ENCODE measurements around the gene PTPRG. TPM values are rescaled to one million over a fixed set of nuclear protein-coding genes. Genes with fewer than 3 reads are reported as not detected.

The PTPRG gene
- total RNA-seq, 6 experiments from 2014 or later, result 11.7 to 27.8 (median 14.7) TPM

- ATAC-seq, result no peak
Measured at GRCh38 chr3:62277450-62277849, 716.1 kb downstream of the PTPRG start.

DNA sequence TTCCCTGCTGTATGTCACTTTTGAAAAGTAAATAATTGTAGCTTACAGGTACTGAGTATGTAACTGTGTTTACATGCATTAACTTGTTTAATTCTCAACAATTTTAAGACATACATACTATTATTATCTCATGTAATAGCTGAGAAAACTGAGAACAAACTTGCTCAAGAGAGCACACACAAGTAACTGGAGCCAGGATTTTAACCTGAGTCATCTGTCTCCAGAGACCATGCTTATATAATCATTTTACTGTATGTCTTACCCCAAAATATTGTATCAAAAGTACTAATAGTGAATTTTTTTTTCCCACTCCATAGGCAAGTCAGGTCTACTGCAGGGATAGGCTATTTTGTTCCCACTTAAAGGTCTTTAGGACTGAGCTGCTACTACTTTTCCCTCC lies 716.6 kb downstream of the PTPRG start:
- no peak overlapping the region for H3K4me3 ChIP-seq
- DNase-seq (no peak), ATAC-seq (no peak)
- TF ChIP-seq POLR2A (IDR thresholded peaks at IDR 0.05) (no peak), CTCF (IDR thresholded peaks at IDR 0.05) (no peak)
- no peaks in the 10 kb centered on the region for H3K9me3 ChIP-seq
- H3K36me3 ChIP-seq, result peaks cover 0 to 8% (median 0%) of the 10 kb centered on the region in 4 donors
- no peaks in the 10 kb centered on the region for H3K4me1 ChIP-seq
- intact Hi-C loops (cut with DNase I), result no loop called here
- H3K27me3 ChIP-seq, result no peaks in the 10 kb centered on the region
- H3K27ac ChIP-seq, result no peak overlapping the region

More at GRCh38 chr3:62277450-62277849, 716.1 kb downstream of the PTPRG start:
- no peak for DNase-seq
- no peak for TF ChIP-seq CTCF (IDR thresholded peaks at IDR 0.05)
- TF ChIP-seq POLR2A (IDR thresholded peaks at IDR 0.05), result no peak
- Histone ChIP-seq H3K36me3 (peaks cover 0 to 8% (median 0%) of the 10 kb centered on the region in 4 donors), H3K27ac (no peak overlapping the region), H3K9me3 (no peaks in the 10 kb centered on the region), H3K4me3 (no peak overlapping the region), H3K27me3 (no peaks in the 10 kb centered on the region), H3K4me1 (no peaks in the 10 kb centered on the region)
- intact Hi-C loops (cut with DNase I), result no loop called here
- WGBS (ENCODE audit: insufficient coverage, low coverage, low lambda C conversion rate, missing lambda C conversion rate), result 100% methylated on average over 3 of the region's 3 CpGs

- 80% methylated on average over 1 of the region's 1 CpG for WGBS (ENCODE audit: insufficient coverage, low coverage, low lambda C conversion rate, missing lambda C conversion rate)
Measured at GRCh38 chr3:62281726-62282125, 720.4 kb downstream of the PTPRG start.

DNA sequence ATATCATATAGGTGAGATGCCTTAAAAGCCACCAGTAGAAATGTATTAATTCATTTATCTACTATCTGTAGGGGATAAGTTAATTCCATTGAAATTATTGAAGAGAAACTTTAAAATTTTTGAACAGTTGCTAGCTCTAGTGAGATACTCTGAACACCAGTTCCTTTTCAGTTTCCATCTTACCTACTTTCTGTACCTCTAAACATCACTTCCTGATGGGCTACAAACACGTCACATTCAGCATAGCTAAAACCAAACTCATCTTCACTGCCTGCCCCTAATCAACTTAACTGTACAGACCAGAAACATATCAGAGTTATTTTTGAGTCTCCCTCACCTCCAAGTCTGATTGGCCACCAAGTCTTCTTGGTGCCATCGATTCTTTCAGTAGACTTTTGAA lies 723.1 kb downstream of the PTPRG start:
- intact Hi-C loops (cut with DNase I), result no loop called here
- Histone ChIP-seq H3K27me3 (no peaks in the 10 kb centered on the region), H3K9me3 (no peaks in the 10 kb centered on the region), H3K4me1 (no peaks in the 10 kb centered on the region), H3K27ac (no peak overlapping the region), H3K4me3 (no peak overlapping the region), H3K36me3 (peaks cover 0 to 4% (median 0%) of the 10 kb centered on the region in 4 donors)
- no peak for ATAC-seq
- TF ChIP-seq POLR2A (IDR thresholded peaks at IDR 0.05) (no peak), CTCF (IDR thresholded peaks at IDR 0.05) (no peak)
- WGBS (ENCODE audit: insufficient coverage, low coverage, low lambda C conversion rate, missing lambda C conversion rate), result 61% methylated on average over 2 of the region's 2 CpGs
- no peak for DNase-seq

More at GRCh38 chr3:62281726-62282125, 720.4 kb downstream of the PTPRG start:
- intact Hi-C loops (cut with DNase I), result no loop called here
- H3K9me3 ChIP-seq, result no peaks in the 10 kb centered on the region
- no peaks in the 10 kb centered on the region for H3K4me1 ChIP-seq
- TF ChIP-seq CTCF (IDR thresholded peaks at IDR 0.05), result no peak
- no peak for TF ChIP-seq POLR2A (IDR thresholded peaks at IDR 0.05)
- H3K36me3 ChIP-seq, result peaks cover 0 to 8% (median 0%) of the 10 kb centered on the region in 4 donors
- DNase-seq (no peak), ATAC-seq (no peak)
- H3K27ac ChIP-seq, result no peak overlapping the region
- no peaks in the 10 kb centered on the region for H3K27me3 ChIP-seq
- H3K4me3 ChIP-seq, result no peak overlapping the region

- no peak for DNase-seq
- Histone ChIP-seq H3K36me3 (no peaks in the 10 kb centered on the region), H3K4me3 (no peak overlapping the region), H3K9me3 (no peaks in the 10 kb centered on the region), H3K27me3 (no peaks in the 10 kb centered on the region), H3K4me1 (no peaks in the 10 kb centered on the region), H3K27ac (no peak overlapping the region)
- TF ChIP-seq CTCF (IDR thresholded peaks at IDR 0.05) (no peak), POLR2A (IDR thresholded peaks at IDR 0.05) (no peak)
- intact Hi-C loops (cut with DNase I), result no loop called here
- ATAC-seq, result no peak
- 66% methylated on average over 4 of the region's 4 CpGs for WGBS (ENCODE audit: insufficient coverage, low coverage, low lambda C conversion rate, missing lambda C conversion rate)
Measured at GRCh38 chr3:62287392-62287927, 726.1 kb downstream of the PTPRG start.

Data from right lobe of liver (tissue), 6 donors.